ENCODE measurements around the gene EMILIN2.
"Not testable (repeated sequence)": the region's sequence is repeated elsewhere in the genome, so short reads cannot be mapped to it uniquely, and the experiment has no call there.

Gene EMILIN2

DNA sequence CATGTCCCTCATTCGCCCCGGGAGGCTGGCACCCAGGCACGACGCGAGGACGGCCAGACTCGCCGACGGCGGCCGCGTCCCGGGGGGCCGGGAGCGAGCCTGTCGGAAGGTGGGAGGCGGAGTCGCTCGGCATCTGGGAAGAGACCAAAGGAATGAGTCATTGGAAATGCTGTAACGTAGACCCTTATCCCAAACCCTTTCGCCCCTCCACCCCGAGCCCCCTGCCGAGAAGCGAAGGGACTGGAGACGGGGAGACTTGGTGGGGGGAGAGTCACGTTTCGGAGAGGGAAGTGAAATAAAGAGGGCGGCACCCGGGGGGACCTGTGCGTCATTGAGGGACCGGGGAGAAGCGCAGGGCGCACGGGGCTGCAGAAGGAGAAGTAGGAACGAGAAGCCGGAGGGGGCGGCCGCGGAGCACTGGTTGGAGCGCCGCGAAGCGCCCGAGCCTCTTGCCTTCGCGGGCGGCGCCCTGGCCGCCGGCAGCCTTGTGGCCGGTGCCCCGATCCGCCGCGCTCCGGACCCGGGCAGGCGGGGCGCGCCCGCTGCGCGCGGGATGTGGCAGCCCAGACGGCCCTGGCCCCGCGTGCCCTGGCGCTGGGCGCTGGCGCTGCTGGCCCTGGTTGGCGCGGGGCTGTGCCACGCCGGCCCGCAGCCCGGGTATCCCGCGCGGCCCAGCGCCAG lies at the start of gene EMILIN2:
EMILIN2 (plus strand) TSS at position 371 of the 681 bp plus-strand sequence; CDS start at position 554, 183 bp downstream.
- no peak for DNase-seq

DNA sequence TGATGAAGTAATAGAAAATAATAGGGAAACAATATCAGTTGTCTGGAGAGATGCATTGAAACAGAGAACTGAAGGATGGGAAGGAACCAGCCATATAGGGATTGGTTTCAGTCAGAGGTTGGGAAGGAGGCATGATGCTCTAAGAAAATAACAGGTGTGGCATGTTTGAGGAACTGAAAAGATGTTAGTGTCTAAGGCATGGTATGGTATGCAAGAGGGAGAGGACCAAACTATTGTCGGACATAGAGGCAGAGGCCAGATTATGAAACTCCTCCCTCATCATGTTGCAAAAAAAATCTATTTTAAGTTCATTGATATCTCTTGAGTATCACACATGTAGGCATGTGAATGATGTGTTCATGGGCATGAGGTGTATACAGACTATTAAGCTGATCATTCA lies 48.9 kb upstream of the EMILIN2 start:
- DNase-seq, result no peak

- DNase-seq, result no peak
These were observed 47.4 kb upstream of the EMILIN2 start for GRCh38 chr18:2799369-2799768.

DNA sequence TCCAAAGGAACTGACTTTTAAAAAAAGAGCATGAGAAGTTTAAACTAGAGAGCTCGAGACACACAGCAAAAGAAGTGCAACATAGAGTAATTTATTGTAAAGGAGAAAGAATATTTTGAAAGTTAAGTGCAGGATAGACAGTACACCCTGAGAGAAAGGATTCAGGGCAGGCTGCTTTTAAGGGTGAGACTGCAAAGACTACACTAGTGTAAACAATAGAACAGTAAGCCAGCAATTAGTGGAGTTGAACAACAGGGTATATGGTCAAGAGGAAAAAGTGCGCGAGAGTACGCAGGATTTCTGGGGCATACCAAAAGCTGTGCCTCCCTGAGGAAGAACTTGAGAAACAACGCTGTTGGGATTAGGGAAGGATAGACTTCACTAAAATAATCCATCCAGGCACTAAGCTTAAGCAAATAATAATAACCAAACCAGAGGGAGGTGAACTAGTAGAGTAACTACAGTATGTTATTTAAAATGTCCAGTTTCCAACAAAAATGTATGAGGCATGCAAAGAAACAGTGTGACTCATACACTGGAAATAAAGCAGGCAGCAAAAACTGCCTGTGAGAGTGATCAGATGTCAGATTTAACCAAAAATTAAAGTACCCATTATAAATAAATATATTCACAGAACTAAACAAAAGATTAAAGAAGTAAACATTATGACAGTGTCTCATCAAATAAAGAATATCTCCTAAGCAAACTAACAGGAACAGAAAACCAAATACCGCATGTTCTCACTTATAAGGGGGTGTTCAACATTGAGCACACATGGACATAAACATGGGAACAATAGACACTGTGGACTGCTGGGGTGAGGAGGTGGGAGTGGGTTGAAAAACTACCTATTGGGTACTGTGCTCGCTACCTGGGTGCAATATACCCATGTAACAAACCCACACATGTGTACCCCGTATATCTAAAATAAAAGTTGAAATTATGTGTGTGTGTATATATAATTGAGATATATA lies 40.5 kb upstream of the EMILIN2 start:
- DNase-seq, result no peak

GRCh38 chr18:2808640-2809039 lies 38.2 kb upstream of the EMILIN2 start:
- not testable (repeated sequence) for DNase-seq

- not testable (repeated sequence) for DNase-seq
These were observed 37.1 kb upstream of the EMILIN2 start for GRCh38 chr18:2809666-2810183.

DNA sequence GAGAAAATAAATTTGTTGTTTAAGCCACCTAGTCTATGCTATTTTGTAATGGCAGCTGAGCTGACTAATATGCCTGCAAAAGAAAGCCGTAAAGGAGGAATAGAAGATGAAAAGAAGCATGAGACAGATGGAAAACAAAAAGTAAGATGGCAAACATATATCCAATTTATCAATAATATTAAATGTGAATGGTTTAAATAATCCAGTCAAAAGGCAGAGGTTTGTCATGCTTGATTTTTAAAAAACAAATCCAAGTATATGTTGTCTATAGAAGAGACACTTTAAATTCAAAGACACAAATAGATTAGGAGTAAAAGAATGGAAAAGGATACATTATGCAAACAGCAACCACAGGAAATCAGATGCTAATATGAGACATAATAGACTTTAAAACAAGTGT lies 35.4 kb upstream of the EMILIN2 start:
- no peak for DNase-seq

- DNase-seq, result no peak
These were observed 31.9 kb upstream of the EMILIN2 start for GRCh38 chr18:2814928-2815327.

- DNase-seq, result no peak
These were observed 28.5 kb upstream of the EMILIN2 start for GRCh38 chr18:2818281-2818680.

- DNase-seq, result no peak
These were observed 25.1 kb upstream of the EMILIN2 start for GRCh38 chr18:2821695-2822094.

DNA sequence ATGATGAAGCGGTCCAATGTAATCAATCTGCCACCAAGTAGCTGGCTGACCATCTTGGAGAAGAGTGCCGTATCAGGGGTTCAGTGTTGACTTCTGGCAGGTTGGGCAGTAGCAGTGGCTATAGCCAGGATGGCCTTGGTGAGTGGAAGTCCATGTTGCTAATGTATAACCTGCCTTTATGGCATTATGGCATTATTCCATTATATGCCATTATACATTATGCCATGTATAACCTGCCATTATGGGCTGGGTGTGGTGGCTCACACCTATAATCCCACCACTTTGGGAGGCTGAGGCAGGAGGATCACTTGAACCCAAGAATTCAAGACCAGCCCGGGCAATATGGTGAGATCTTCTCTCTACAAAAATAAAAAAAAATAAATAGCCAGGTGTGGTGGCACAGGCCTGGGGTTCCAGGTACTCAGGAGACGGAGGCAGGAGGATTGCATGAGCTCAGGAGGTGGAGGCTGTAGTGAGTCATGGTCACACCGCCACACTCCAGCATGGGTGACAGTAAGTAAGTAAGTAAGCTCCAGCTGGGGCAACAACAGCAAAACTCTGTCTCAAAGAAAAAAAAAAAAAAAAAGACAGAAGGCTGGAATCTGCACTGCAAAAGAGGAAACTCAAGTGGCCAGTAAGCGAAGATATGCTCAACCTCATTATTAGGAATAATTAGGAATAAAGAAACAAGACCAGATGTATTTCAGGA lies 24.4 kb upstream of the EMILIN2 start:
- DNase-seq, result no peak

DNA sequence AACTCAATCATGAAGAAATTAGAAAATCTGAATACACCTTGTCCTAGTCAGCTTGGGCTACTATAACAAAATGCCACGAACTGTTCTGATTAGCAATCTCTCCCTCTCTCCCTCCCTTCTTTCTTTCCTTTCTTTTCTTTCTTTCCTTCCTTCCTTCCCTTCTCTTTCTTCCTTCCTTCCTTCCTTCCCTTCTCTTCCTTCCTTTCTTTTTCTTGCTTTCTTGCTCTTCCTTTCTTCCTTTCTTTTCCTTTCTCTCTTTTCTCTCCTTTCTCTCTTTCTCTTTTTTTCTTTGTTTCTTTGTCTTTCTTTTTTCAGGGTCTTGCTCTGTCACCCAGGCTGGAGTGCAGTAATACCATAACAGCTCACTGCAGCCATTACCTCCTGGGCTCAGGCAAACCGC lies 23.6 kb upstream of the EMILIN2 start:
- no peak for DNase-seq

DNA sequence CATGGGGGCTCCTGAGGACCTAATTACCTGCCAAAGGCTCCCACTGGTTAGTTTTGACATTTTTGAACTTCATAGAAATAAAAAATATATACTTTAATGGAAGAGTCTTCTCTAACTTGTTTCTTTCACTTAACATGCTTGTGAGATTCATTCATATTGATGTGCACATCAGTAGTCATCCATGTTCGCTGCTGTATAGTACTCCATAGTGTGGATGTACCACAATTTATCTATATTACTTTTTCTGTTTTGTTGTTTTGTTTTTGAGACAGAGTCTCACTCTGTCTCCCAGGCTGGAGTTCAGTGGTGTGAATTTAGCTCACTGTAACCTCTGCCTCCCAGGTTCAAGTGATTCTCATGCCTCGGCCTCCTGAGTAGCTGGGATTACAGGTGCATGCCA lies 22.8 kb upstream of the EMILIN2 start:
- DNase-seq, result no peak

- no peak for DNase-seq
These were observed 21.9 kb upstream of the EMILIN2 start for GRCh38 chr18:2824865-2825264.

DNA sequence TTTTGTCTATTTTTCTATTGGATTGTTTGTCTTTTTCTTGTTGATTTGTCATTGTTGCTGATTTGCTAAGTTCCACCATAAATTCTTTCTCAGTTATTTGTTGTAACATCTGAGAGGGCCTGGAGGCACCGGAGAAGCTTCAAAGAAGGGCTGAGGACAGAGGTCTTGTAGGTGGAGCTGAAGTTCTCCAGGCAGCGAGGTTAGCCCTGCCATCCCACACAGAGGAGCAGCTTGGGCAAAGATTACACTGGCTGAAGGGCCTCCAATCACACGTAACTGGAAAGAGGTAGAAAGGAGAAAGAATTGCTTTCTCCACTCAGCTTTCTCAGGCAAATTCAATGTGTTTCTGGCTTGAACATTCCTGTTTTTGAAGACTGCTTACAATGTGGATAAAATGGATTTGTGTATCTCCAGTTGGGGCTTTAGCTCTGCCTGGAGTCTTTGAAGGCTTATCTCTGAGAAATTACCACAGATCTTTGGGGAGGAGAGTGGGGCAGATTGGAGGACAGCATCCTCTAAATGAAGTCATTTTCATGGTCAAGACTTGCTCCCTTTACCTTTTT lies 21.1 kb upstream of the EMILIN2 start:
- no peak for DNase-seq

GRCh38 chr18:2826581-2826980 lies 20.2 kb upstream of the EMILIN2 start:
- DNase-seq, result no peak

DNA sequence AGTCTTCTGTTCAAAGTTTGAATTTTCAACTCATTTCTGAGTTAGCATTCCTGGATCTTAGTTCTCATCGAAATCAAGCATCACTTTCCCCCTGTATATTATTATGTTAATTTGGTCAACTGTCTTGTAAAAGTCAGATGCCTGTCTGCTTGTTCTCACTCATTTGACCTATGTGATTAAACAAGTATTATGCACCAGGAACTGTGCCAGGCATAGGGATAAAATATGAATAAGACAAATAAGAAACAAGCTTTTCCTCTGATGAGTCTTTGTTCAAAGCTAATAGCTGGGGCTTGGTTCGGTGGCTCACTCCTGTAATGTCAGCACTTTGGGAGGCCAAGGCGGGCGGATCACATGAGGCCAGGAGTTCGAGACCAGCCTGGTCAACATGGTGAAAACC lies 19.7 kb upstream of the EMILIN2 start:
- DNase-seq, result no peak

DNA sequence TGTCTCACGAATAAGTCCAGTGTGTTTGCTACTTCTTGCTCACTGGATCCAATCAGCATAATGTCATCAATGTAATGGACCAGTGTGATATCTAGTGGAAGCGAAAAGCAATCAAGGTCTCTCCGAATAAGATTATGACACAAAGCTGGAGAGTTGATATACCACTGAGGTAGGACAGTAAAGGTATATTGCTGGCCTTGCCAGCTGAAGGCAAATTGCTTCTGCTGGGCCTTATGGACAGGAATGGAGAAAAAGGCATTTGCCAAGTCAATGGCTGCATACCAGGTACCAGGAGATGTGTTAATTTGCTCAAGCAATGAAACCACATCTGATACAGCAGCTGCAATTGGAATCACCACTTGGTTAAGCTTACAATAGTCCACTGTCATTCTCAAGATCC lies 10.7 kb upstream of the EMILIN2 start:
- not testable (repeated sequence) for DNase-seq

DNA sequence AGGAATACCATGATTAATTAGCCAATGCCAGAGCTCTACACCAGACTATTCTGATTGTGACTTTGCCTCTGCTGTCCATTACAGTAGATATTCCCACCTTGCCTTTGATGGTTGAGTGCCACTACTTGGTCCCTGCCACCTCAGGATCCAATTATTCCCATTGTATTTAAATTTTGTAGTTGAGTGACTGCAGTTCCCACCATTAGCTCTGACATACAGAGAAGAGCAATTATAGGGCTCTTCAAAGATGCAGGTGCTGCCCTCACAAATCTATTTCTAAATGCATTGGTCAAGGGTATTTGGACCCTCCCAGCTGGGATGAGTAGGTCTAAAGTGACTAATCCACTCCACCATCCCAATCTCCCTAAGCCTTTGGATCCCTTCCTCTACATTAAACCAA lies 9.5 kb upstream of the EMILIN2 start:
- DNase-seq, result not testable (repeated sequence)

DNA sequence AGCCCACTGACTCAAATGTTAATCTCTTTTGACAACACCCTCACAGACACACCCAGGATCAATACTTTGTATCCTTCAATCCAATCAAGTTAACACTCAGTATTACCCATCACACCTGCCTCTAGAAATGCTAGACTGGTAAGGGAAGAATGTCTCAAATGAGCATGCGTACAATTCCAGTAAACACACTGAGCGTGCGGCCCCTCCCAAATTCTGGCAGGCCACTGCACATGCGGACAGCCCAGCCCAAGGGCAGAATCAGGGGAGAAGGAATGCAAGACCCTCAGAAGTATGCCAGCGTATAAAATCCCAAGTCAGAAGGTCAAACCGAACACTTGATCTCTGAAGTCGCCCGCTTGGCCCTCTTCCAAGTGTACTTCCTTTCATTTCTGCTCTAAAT lies 7.6 kb upstream of the EMILIN2 start:
- no peak for DNase-seq

DNA sequence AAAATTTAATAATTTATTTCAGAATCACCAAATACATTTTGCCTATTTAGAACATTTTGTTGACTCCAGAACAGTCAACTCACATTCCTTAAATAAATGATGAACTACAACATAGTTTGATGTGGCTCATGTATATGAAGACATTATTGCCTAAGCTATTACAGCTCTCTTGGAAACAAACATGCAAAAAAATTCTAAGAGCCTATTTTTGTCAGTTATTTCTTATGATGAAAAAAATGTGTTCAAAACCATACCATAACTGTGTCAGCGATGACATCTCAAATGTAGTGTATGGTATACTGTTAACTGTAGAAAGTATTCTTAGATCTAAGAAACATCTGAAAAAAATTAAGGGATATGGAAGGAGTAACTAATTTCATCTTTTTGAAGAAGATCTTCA lies 6.3 kb upstream of the EMILIN2 start:
- no peak for DNase-seq

DNA sequence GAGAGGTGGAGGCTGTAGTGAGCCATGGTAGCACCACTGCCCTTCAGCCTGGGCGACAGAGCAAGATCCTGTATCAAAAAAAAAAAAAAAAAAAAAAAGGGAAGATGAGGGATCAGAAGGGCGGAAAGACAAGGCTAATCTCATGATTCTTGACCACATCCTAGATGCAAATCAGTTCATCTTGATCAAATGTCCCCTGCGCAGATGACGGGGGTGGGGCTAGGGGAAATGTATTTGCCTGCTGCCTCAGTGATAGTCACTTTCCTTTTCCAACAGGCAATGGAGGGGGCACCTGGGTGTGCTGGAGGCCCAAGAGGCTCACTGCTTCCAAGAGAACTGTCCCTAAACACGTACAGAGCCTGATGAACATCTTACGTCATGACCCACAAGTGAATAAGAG lies 3.7 kb upstream of the EMILIN2 start:
- no peak for DNase-seq

GRCh38 chr18:2845172-2845571 lies 1.6 kb upstream of the EMILIN2 start:
- no peak for DNase-seq

Data from NK-92 treated with Interleukin-12 subunit alpha and Interleukin-12 subunit beta, amount 100 ng/mL, for 24 hours (cell line).